ENCODE results near the gene RHPN2.
"Not testable (repeated sequence)": the region's sequence is repeated elsewhere in the genome, so short reads cannot be mapped to it uniquely, and the experiment has no call there.

Gene RHPN2

GRCh38 chr19:33025468-33026238, 39.0 kb downstream of the RHPN2 start:
- DNase-seq = not testable (repeated sequence)

- DNase-seq = no peak
These were observed 40.3 kb downstream of the RHPN2 start for GRCh38 chr19:33024398-33024797.

GRCh38 chr19:33022472-33023116, 42.1 kb downstream of the RHPN2 start:
- DNase-seq = no peak

- not testable (repeated sequence) for DNase-seq
These were observed 53.8 kb downstream of the RHPN2 start for GRCh38 chr19:33010891-33011290.

GRCh38 chr19:33008738-33009137, 56.0 kb downstream of the RHPN2 start:
- DNase-seq = no peak

GRCh38 chr19:33005440-33005839, 59.2 kb downstream of the RHPN2 start:
- no peak for DNase-seq

- not testable (repeated sequence) for DNase-seq
These were observed 61.2 kb downstream of the RHPN2 start for GRCh38 chr19:33003424-33004024.

GRCh38 chr19:33002126-33002865, 62.4 kb downstream of the RHPN2 start:
- DNase-seq = not testable (repeated sequence)

GRCh38 chr19:33000910-33001309, 63.8 kb downstream of the RHPN2 start:
- no peak for DNase-seq

- no peak for DNase-seq
These were observed 64.2 kb downstream of the RHPN2 start for GRCh38 chr19:33000510-33000909.

- no peak for DNase-seq
These were observed 66.0 kb downstream of the RHPN2 start for GRCh38 chr19:32998722-32999121.

- no peak for DNase-seq
These were observed 66.9 kb downstream of the RHPN2 start for GRCh38 chr19:32997716-32998355.

GRCh38 chr19:32997061-32997464, 67.6 kb downstream of the RHPN2 start:
- DNase-seq = not testable (repeated sequence)

GRCh38 chr19:32995966-32996365, 68.7 kb downstream of the RHPN2 start:
- not testable (repeated sequence) for DNase-seq

GRCh38 chr19:32988724-32989123, 76.0 kb downstream of the RHPN2 start:
- DNase-seq = no peak

- not testable (repeated sequence) for DNase-seq
These were observed 76.4 kb downstream of the RHPN2 start for GRCh38 chr19:32988254-32988653.

- DNase-seq = not testable (repeated sequence)
These were observed 82.2 kb downstream of the RHPN2 start for GRCh38 chr19:32982488-32982887.

GRCh38 chr19:32979807-32980206, 84.9 kb downstream of the RHPN2 start:
- not testable (repeated sequence) for DNase-seq

GRCh38 chr19:32977813-32978212, 86.9 kb downstream of the RHPN2 start:
- DNase-seq = not testable (repeated sequence)

- DNase-seq = no peak
These were observed 87.4 kb downstream of the RHPN2 start for GRCh38 chr19:32977280-32977679.

GRCh38 chr19:32976223-32976805, 88.4 kb downstream of the RHPN2 start:
- peak; percentile 75 for DNase-seq
